HUDEP-2 (cell line): ENCODE results near the gene CASP3.
"Not testable (repeated sequence)": the region's sequence is repeated elsewhere in the genome, so short reads cannot be mapped to it uniquely, and the experiment has no call there.

Experiments
- DNase-seq, 76 experiments: peaks; one replicate each; lab custom pipeline; 2025; ENCODE audit not compliant: unreplicated experiment in 76 of 76; lab: John Stamatoyannopoulos, UW

CASP3 gene

GRCh38 chr4:184598753-184599491, 50.3 kb downstream of the CASP3 start:
- DNase-seq: no peak

DNA sequence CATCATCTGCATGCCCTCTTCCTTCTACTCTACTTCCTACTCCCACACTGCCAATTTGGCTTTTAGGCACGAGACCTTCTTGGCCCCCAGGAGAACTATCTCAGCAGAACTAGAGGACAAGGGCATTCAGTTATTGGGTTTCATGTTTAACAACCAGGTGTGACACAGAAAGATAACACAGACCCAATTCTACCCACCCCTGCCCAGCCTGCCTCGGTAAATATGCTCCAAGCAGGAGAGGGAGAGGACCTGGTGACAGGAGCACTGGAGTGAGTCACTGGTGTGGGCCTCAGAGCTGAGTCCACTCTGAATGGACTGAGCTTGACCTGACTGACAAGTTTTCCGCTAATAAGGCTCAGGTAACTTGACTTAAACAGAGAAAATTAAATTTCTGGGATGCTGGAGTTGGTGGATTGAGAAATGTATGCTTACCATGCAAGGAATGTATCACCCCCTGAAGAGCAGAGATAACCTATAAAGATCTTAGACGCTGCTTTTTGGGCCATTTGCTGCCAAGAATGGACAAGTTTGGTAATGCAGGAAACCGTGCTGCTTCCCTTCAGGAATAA, 52.5 kb downstream of the CASP3 start:
- no peak for DNase-seq

GRCh38 chr4:184596044-184596616, 53.1 kb downstream of the CASP3 start:
- DNase-seq: no peak

- no peak for DNase-seq
Observed at GRCh38 chr4:184595430-184595829, 53.8 kb downstream of the CASP3 start.

- no peak for DNase-seq
Observed at GRCh38 chr4:184593461-184593860, 55.8 kb downstream of the CASP3 start.

DNA sequence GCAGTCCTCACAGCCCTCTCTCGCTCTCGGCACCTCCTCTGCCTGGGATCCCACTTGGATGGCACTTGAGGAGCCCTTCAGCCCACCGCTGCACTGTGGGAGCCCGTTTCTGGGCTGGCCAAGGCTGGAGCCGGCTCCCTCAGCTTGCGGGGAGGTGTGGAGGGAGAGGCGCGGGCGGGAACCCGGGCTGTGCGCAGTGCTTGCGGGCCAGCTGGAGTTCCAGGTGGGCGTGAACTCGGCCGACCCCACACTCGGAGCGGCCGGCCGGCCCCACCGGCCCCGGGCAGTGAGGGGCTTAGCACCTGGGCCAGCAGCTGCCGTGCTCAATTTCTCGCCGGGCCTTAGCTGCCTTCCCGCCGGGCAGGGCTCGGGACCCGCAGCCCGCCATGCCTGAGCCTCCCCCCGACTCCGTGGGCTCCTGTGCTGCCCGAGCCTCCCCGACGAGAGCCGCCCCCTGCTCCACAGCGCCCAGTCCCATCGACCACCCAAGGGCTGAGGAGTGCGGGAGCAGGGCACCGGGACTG, 57.4 kb downstream of the CASP3 start:
- DNase-seq: not testable (repeated sequence)

GRCh38 chr4:184591070-184591677, 58.1 kb downstream of the CASP3 start:
- no peak for DNase-seq

DNA sequence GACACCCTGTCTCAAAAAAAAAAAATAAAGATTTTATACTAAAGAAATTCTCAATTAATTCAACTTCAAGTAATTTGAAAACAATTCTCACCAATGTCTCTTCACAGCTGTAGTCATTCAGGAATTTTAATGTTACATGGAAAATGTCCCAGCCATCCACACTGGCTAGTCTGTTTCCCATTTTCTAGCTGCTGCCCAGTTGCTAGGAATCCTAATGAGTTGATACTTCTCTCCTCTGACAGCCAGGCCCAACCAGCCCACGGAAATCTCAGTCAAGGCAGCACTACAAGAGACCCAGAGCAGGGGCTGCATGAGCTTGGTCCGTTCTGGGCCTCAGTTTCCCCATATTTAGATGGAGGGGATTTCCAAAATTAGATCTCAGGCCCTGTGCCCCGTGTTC, 59.1 kb downstream of the CASP3 start:
- no peak for DNase-seq

GRCh38 chr4:184588893-184589292, 60.4 kb downstream of the CASP3 start:
- DNase-seq: no peak

DNA sequence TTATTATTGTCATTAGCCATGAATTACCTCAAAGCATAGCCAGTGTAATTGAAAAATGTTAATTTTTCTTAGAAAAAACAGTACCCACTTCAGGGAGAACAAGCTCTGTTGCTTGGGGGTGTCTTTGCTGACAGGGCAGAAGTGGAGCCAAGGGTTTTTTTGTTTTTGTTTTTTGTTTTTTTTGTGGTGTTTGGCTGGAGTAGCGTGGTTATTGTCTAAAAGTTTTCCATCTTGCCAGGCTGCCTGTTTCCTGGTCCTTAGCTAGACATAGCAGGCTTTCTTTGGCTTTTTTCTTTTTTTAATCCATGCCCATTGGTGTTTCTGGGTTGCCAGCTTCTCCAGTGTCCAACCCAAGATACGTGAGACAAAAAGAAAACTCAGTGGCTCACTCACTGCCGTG, 61.5 kb downstream of the CASP3 start:
- no peak for DNase-seq

DNA sequence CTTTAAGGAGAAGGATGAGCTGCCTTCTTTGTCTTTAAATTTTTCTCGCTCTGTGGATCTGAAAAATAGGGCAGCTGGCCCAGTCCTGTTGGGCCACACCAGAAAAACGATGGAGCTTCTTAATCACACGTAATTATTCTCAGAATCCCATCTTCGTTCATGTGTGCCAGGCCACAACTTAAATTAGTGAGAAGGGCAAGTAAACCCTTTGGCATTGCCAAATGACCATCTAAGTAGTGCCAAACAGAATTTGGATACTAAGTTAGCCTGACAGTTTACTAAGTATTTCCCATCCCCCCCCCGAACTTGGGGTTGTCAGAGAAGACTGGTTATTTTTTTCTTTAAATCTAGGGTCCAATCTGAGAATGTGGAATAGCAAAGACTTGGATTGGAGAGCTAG, 62.0 kb downstream of the CASP3 start:
- DNase-seq: no peak

DNA sequence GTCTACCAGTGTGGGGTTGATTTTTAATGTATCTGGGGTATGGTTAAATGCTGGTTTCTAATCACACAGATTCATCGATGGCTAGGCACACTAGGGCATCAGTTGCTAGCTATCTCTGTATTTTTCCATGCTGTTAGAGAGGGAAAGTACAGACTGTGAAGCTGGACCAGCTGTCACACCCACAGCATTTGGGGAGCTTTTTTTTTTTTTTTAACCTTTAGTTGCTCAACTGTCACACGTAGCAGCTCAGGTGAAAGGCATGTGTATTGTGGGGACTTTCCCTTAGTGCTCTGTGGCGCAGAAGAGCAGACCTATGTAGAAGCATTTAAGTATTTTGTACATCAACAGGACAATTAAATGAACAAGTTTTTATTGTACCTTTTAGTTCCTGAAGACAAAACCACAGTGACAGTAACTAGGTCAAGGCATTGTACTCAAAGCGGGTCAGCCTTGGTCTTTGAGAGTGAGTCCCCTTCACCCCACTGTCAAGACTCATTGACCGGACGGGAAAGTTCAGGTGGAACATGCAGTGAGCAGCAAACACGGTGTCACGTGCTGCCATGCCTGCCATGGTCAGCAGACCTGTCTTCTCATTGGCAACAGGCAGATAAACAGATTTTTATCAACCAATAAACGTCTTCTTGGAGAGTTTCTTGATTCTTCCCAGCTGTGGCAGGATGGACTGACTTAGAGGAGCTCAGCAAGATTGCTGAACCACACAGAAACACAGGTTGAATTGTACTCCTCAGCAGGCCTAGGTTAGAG, 65.3 kb downstream of the CASP3 start:
- peak in 1 of 76 experiments; percentile 1 for DNase-seq
